AG08396 (cell line): ENCODE results near the gene NCR2.

ENCODE experiments used
- DNase-seq: peaks from one replicate; pipeline ENCODE4 v3.0.0; 2012; ENCODE audit warnings: low spot score, mixed read lengths

NCR2 gene

GRCh38 chr6:41359617-41360313 lies 24.4 kb downstream of the NCR2 start:
- no peak for DNase-seq

GRCh38 chr6:41360314-41360685 lies 24.9 kb downstream of the NCR2 start:
- DNase-seq, result no peak

- DNase-seq, result no peak
Observed at GRCh38 chr6:41366150-41366549, 30.7 kb downstream of the NCR2 start.

- no peak for DNase-seq
Observed at GRCh38 chr6:41367061-41367460, 31.7 kb downstream of the NCR2 start.

GRCh38 chr6:41367700-41368099 lies 32.3 kb downstream of the NCR2 start:
- peak; percentile 63 for DNase-seq

GRCh38 chr6:41370488-41371111 lies 35.2 kb downstream of the NCR2 start:
- no peak for DNase-seq

- DNase-seq, result peak; percentile 62
Observed at GRCh38 chr6:41371461-41371991, 36.1 kb downstream of the NCR2 start.

GRCh38 chr6:41371992-41372831 lies 36.8 kb downstream of the NCR2 start:
- DNase-seq, result no peak

GRCh38 chr6:41372832-41373626 lies 37.6 kb downstream of the NCR2 start:
- DNase-seq, result no peak

GRCh38 chr6:41373627-41373918 lies 38.2 kb downstream of the NCR2 start:
- no peak for DNase-seq

- no peak for DNase-seq
Observed at GRCh38 chr6:41373919-41374617, 38.7 kb downstream of the NCR2 start.

GRCh38 chr6:41374618-41375590 lies 39.5 kb downstream of the NCR2 start:
- no peak for DNase-seq

- DNase-seq, result no peak
Observed at GRCh38 chr6:41375598-41376151, 40.3 kb downstream of the NCR2 start.

GRCh38 chr6:41376176-41376575 lies 40.8 kb downstream of the NCR2 start:
- no peak for DNase-seq

- no peak for DNase-seq
Observed at GRCh38 chr6:41377071-41377470, 41.7 kb downstream of the NCR2 start.

GRCh38 chr6:41379306-41379705 lies 43.9 kb downstream of the NCR2 start:
- DNase-seq, result no peak

- no peak for DNase-seq
Observed at GRCh38 chr6:41386594-41386993, 51.2 kb downstream of the NCR2 start.

- DNase-seq, result no peak
Observed at GRCh38 chr6:41392246-41392645, 56.8 kb downstream of the NCR2 start.

GRCh38 chr6:41396335-41396734 lies 60.9 kb downstream of the NCR2 start:
- DNase-seq, result no peak

GRCh38 chr6:41399424-41399823 lies 64.0 kb downstream of the NCR2 start:
- no peak for DNase-seq
